Measurements from ENCODE around the gene FAM13B. TPM values are rescaled to one million over a fixed set of nuclear protein-coding genes. Genes with fewer than 3 reads are reported as not detected.

Gene FAM13B
- total and polyA plus RNA-seq, 9 of the 15 experiments (the other 6 are each of a cell fraction or from before 2014, with no cell fraction given): 2.3 to 21.6 (median 14.1) TPM

GRCh38 chr5:137995077-137995748 is 37.7 kb downstream of the FAM13B start (continued):
- TF ChIP-seq DMBX1 (CRISPR knock-in tag; IDR thresholded peaks at IDR 0.05; ENCODE audit: borderline replicate concordance): no peak
- TF ChIP-seq CUX1 (CRISPR knock-in tag; IDR thresholded peaks at IDR 0.05): peak; percentile 50; the same call in 1 of the 2 replicates
- TF ChIP-seq E2F6 (IDR thresholded peaks at IDR 0.05; ENCODE audit: borderline replicate concordance in 1 of 2, extremely low read depth in 1 of 2, insufficient read depth in 1 of 2, insufficient read length in 1 of 2, low read depth in 1 of 2, low read length in 1 of 2, poor library complexity in 1 of 2, severe bottlenecking in 1 of 2): no peak
- TF ChIP-seq TEAD4 (IDR thresholded peaks at IDR 0.05; ENCODE audit: low read length): no peak
- no peak for TF ChIP-seq TEAD4 (CRISPR knock-in tag; IDR thresholded peaks at IDR 0.05; ENCODE audit: borderline replicate concordance)
- TF ChIP-seq ZFPM2 (CRISPR knock-in tag; IDR thresholded peaks at IDR 0.05): no peak
- peak; percentile 27; the same call in 1 of the 2 replicates for TF ChIP-seq MXI1 (IDR thresholded peaks at IDR 0.05; ENCODE audit: low read depth, low read length)
- TF ChIP-seq KHSRP (IDR thresholded peaks at IDR 0.05): no peak
- TF ChIP-seq MBD2 (IDR thresholded peaks at IDR 0.05; ENCODE audit: borderline replicate concordance, low read depth): no peak
- TF ChIP-seq ZNF639 (CRISPR knock-in tag; conservative IDR thresholded peaks at IDR 0.05 in 1 of 2, IDR thresholded peaks at IDR 0.05 in 1 of 2): peak in 1 of 2 experiments; percentile 55; a peak in 1 of 4 replicates
- 0 out of 2 replicates have a peak, but pooled peaks have one; percentile 36 for TF ChIP-seq HLTF (IDR thresholded peaks at IDR 0.05)
- TF ChIP-seq SIN3A (IDR thresholded peaks at IDR 0.05; ENCODE audit: borderline replicate concordance in 2 of 2, control insufficient read depth in 1 of 2, low read depth in 2 of 2, low read length in 2 of 2): no peak
- TF ChIP-seq ARID3A (IDR thresholded peaks at IDR 0.05; ENCODE audit: borderline replicate concordance, low read depth, low read length): peak; percentile 91
- TF ChIP-seq ZBTB5 (IDR thresholded peaks at IDR 0.05): no peak
